ENCODE results near the gene NEMP1.

GRCh38 chr12:57042695-57043094, 35.9 kb downstream of the NEMP1 start:
- TF ChIP-seq CTCF (IDR thresholded peaks at IDR 0.05) (no peak), POLR2A (IDR thresholded peaks at IDR 0.05) (no peak)

Data from right lobe of liver (tissue), 4 donors.